ENCODE results near the gene ITGAL. TPM values are rescaled to one million over a fixed set of nuclear protein-coding genes. Genes with fewer than 3 reads are reported as not detected.
"Not testable (repeated sequence)": the region's sequence is repeated elsewhere in the genome, so short reads cannot be mapped to it uniquely, and the experiment has no call there.

ITGAL gene
- total RNA-seq, 6 experiments from 2014 or later, result 7.3 to 12.4 (median 10.2) TPM

DNA sequence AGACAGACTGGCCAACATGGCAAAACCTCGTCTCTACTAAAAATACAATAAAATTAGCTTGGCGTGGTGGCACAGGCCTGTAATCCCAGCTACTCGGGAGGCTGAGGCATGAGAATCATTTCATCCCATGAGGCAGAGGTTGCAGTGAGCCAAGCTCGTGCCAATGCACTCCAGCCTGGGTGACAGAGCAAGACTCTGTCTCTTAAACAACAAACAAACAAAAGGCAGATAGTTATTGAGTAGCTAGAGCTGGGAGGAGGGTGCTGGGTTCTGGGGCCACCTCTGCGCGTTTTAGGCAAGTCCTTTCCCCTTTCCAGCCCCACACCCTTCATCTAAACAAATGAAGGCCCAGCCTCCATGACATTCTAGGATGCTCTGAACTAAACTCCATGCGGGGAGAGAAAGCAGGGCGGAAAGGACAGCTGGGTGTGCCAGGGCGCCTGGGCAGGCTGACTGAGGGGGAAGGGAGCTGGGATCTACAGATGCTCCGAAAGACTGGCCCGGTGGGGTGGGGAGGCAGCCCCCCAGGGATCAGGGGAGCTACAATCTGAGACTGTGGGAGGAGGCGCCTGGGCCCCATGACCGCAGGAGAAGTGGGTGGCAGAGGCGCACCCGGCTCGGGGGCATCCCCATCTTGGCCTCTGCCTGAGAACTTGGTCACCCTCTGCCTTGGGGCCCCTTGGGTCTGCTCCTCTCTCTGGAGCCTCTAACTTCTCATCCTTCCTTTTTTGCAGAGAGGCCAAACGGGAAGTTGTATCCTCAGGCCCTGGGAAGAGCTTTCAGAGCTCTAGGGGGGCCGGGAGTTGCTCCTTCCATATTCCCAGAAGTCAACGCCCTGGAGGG is 910 bp downstream of the ITGAL start:
- TF ChIP-seq POLR2A (IDR thresholded peaks at IDR 0.05), result no peak
- TF ChIP-seq CTCF (IDR thresholded peaks at IDR 0.05), result no peak
- no peaks in the 10 kb centered on the region for H3K9me3 ChIP-seq
- no peaks in the 10 kb centered on the region for H3K36me3 ChIP-seq
- H3K4me3 ChIP-seq, result peak overlapping the region; percentile 9 to 19 (median 12)
- peak overlapping the region; percentile 44 to 65 (median 63) for H3K27ac ChIP-seq
- WGBS (ENCODE audit: insufficient coverage, low coverage, low lambda C conversion rate, missing lambda C conversion rate), result 41% methylated on average over 8 of the region's 19 CpGs
- intact Hi-C loops (cut with DNase I), result no loop called here
- peaks cover 0 to 11% (median 0%) of the 10 kb centered on the region in 4 donors for H3K4me1 ChIP-seq
- ATAC-seq, result peak; percentile 40 to 61 (median 47)
- no peaks in the 10 kb centered on the region for H3K27me3 ChIP-seq
- peak in 2 of 3 donors; percentile 39 to 65 for DNase-seq

GRCh38 chr16:30474074-30474452 is 1.5 kb downstream of the ITGAL start:
- H3K9me3 ChIP-seq, result no peaks in the 10 kb centered on the region
- DNase-seq, result no peak
- peak overlapping the region in 1 of 3 donors; percentile 63 for H3K27ac ChIP-seq
- H3K36me3 ChIP-seq, result no peaks in the 10 kb centered on the region
- H3K4me1 ChIP-seq, result peaks cover 0 to 11% (median 0%) of the 10 kb centered on the region in 4 donors
- TF ChIP-seq CTCF (IDR thresholded peaks at IDR 0.05) (no peak), POLR2A (IDR thresholded peaks at IDR 0.05) (no peak)
- intact Hi-C loops (cut with DNase I), result no loop called here
- H3K4me3 ChIP-seq, result peak overlapping the region in 1 of 3 donors; percentile 19
- H3K27me3 ChIP-seq, result no peaks in the 10 kb centered on the region
- 71% methylated on average over 18 of the region's 35 CpGs for WGBS (ENCODE audit: insufficient coverage, low coverage, low lambda C conversion rate, missing lambda C conversion rate)
- no peak for ATAC-seq

GRCh38 chr16:30474684-30475083 is 2.1 kb downstream of the ITGAL start:
- no peak for DNase-seq
- Histone ChIP-seq H3K9me3 (no peaks in the 10 kb centered on the region), H3K4me1 (peaks cover 0 to 11% (median 0%) of the 10 kb centered on the region in 4 donors), H3K27me3 (no peaks in the 10 kb centered on the region), H3K4me3 (no peak overlapping the region), H3K27ac (no peak overlapping the region), H3K36me3 (no peaks in the 10 kb centered on the region)
- no peak for ATAC-seq
- intact Hi-C loops (cut with DNase I), result no loop called here
- TF ChIP-seq CTCF (IDR thresholded peaks at IDR 0.05) (no peak), POLR2A (IDR thresholded peaks at IDR 0.05) (no peak)
- 85% methylated on average over 6 of the region's 7 CpGs for WGBS (ENCODE audit: insufficient coverage, low coverage, low lambda C conversion rate, missing lambda C conversion rate)

GRCh38 chr16:30476991-30477390 is 4.4 kb downstream of the ITGAL start:
- Histone ChIP-seq H3K4me3 (no peak overlapping the region), H3K4me1 (peaks cover 0 to 11% (median 0%) of the 10 kb centered on the region in 4 donors), H3K9me3 (no peaks in the 10 kb centered on the region), H3K36me3 (no peaks in the 10 kb centered on the region), H3K27me3 (no peaks in the 10 kb centered on the region), H3K27ac (no peak overlapping the region)
- TF ChIP-seq CTCF (IDR thresholded peaks at IDR 0.05) (no peak), POLR2A (IDR thresholded peaks at IDR 0.05) (no peak)
- ATAC-seq (no peak), DNase-seq (no peak)
- intact Hi-C loops (cut with DNase I), result no loop called here
- WGBS (ENCODE audit: insufficient coverage, low coverage, low lambda C conversion rate, missing lambda C conversion rate), result 60% methylated on average over 3 of the region's 3 CpGs

DNA sequence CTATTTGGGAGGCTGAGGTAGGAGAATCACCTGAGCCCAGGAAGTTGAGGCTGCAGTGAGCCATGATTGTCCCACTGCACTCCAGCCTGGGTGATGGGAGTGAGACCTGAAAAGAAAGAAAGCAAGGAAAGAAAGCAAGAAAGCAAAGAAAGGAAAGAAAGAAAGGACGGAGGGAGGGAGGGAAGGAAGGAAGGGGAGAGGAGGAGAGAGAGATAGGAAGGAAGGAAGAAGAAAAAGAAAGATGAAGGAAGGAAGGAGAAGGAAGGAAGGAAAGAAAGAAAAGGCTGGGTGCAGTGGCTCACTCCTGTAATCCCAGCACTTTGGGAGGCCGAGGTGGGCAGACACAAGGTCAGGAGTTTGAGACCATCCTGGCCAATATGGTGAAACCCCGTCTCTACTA is 5.2 kb downstream of the ITGAL start:
- 58% methylated on average over 1 of the region's 3 CpGs for WGBS (ENCODE audit: insufficient coverage, low coverage, low lambda C conversion rate, missing lambda C conversion rate)
- H3K36me3 ChIP-seq; ATAC-seq; H3K4me1 ChIP-seq; H3K27me3 ChIP-seq; H3K9me3 ChIP-seq; DNase-seq; intact Hi-C loops (cut with DNase I); H3K27ac ChIP-seq; H3K4me3 ChIP-seq: not testable (repeated sequence)
